ENCODE data around the gene TRPC6.

TRPC6 gene

GRCh38 chr11:101586965-101587364 lies 3.2 kb upstream of the TRPC6 start:
- no peak overlapping the region for H3K4me3 ChIP-seq (ENCODE audit: control insufficient read depth, low read depth, low read length)
- no peak for DNase-seq (ENCODE audit: low read depth)
- no peak for TF ChIP-seq CTCF (IDR thresholded peaks at IDR 0.05; ENCODE audit: control insufficient read depth, insufficient read depth, low read depth, low read length, missing control alignments)

GRCh38 chr11:101584655-101585054 lies 848 bp upstream of the TRPC6 start:
- no peak overlapping the region for H3K4me3 ChIP-seq (ENCODE audit: control insufficient read depth, low read depth, low read length)
- TF ChIP-seq CTCF (IDR thresholded peaks at IDR 0.05; ENCODE audit: control insufficient read depth, insufficient read depth, low read depth, low read length, missing control alignments): no peak
- no peak for DNase-seq (ENCODE audit: low read depth)

- H3K4me3 ChIP-seq (ENCODE audit: control insufficient read depth, low read depth, low read length): no peak overlapping the region; the same call in 1 of the 2 replicates
- no peak for DNase-seq (ENCODE audit: low read depth)
- no peak for TF ChIP-seq CTCF (IDR thresholded peaks at IDR 0.05; ENCODE audit: control insufficient read depth, insufficient read depth, low read depth, low read length, missing control alignments)
Measured at GRCh38 chr11:101584129-101584515, 315 bp upstream of the TRPC6 start.

GRCh38 chr11:101582989-101583250 lies 887 bp downstream of the TRPC6 start:
- TF ChIP-seq CTCF (IDR thresholded peaks at IDR 0.05; ENCODE audit: control insufficient read depth, insufficient read depth, low read depth, low read length, missing control alignments): no peak
- no peak for DNase-seq (ENCODE audit: low read depth)
- peak overlapping the region; percentile 39 for H3K4me3 ChIP-seq (ENCODE audit: control insufficient read depth, low read depth, low read length)

- H3K4me3 ChIP-seq (ENCODE audit: control insufficient read depth, low read depth, low read length): peak overlapping the region; percentile 39
- no peak for TF ChIP-seq CTCF (IDR thresholded peaks at IDR 0.05; ENCODE audit: control insufficient read depth, insufficient read depth, low read depth, low read length, missing control alignments)
- DNase-seq (ENCODE audit: low read depth): no peak
Measured at GRCh38 chr11:101582236-101582988, 1.4 kb downstream of the TRPC6 start.

GRCh38 chr11:101577461-101577860 lies 6.3 kb downstream of the TRPC6 start:
- DNase-seq (ENCODE audit: low read depth): no peak
- TF ChIP-seq CTCF (IDR thresholded peaks at IDR 0.05; ENCODE audit: control insufficient read depth, insufficient read depth, low read depth, low read length, missing control alignments): no peak
- no peak overlapping the region for H3K4me3 ChIP-seq (ENCODE audit: control insufficient read depth, low read depth, low read length)

GRCh38 chr11:101576456-101576855 lies 7.4 kb downstream of the TRPC6 start:
- no peak for DNase-seq (ENCODE audit: low read depth)
- TF ChIP-seq CTCF (IDR thresholded peaks at IDR 0.05; ENCODE audit: control insufficient read depth, insufficient read depth, low read depth, low read length, missing control alignments): no peak
- no peak overlapping the region for H3K4me3 ChIP-seq (ENCODE audit: control insufficient read depth, low read depth, low read length)
